Endothelial cell of umbilical vein (primary cell): ENCODE data around the gene MED12L. TPM values are rescaled to one million over a fixed set of nuclear protein-coding genes. Genes with fewer than 3 reads are reported as not detected.
A peak's percentile ranks its signal among the peaks of the same experiment; 100 is the strongest.

Experiments used
- BruUV-seq: library from RNA; stranded (reverse); fragments of 400-500 nt; replicated peaks from 2 replicates; lab custom pipeline; 2021; lab: Mats Ljungman, UMichigan
- CTCF ChIA-PET: fragments of 300-600, 350-600 bp; sonication (Branson Sonifier 250); formaldehyde crosslinking; loops from one replicate; lab custom pipeline; 2021; ENCODE audit warnings: antibody characterized with exemption, inconsistent platforms; lab: Charles Lee
- POLR2A ChIA-PET: fragments of 300-600, 350-600 bp; sonication (Branson Sonifier 250); formaldehyde crosslinking; loops from one replicate; lab custom pipeline; 2021; ENCODE audit warnings: antibody characterized with exemption, inconsistent platforms; lab: Charles Lee
- DNase-seq: peaks from one replicate; pipeline ENCODE4 v3.0.0-alpha.2; 2011; ENCODE audit warnings: low read depth, low spot score
- FAIRE-seq: peaks from 2 replicates; lab custom pipeline; 2011; peaks lifted over from hg19 to GRCh38; lab: Jason Lieb, UNC
- H2AFZ ChIP-seq: 2 replicates; pipeline ENCODE4 v1.6.0; 2012; ENCODE audit warnings: low read depth, low read length, control low read depth, inconsistent platforms
- H3K27ac ChIP-seq: 2 replicates; pipeline ENCODE4 v1.5.1; 2011; ENCODE audit warnings: low read depth, mild to moderate bottlenecking, control low read depth, low read length, moderate library complexity; ENCODE audit not compliant: insufficient read depth
- H3K27me3 ChIP-seq, 2 experiments: 2 replicates each; pipeline versions ENCODE4 v1.6.0 to v1.6.1; 2011; ENCODE audit warnings: low read length in 2 of 2, mixed read lengths in 1 of 2; ENCODE audit not compliant: control insufficient read depth in 2 of 2, insufficient read depth in 2 of 2
- H3K36me3 ChIP-seq, 2 experiments: 2 replicates in 1 of 2; 3 replicates in 1 of 2; pipeline ENCODE4 v1.5.1; 2011; ENCODE audit warnings: low read length in 2 of 2, mild to moderate bottlenecking in 1 of 2, moderate library complexity in 1 of 2; ENCODE audit not compliant: control insufficient read depth in 2 of 2, insufficient read depth in 2 of 2; ENCODE audit errors: extremely low read depth in 1 of 2
- H3K4me1 ChIP-seq: 3 replicates; pipeline ENCODE4 v1.5.1; 2011; ENCODE audit warnings: mild to moderate bottlenecking, low read length; ENCODE audit not compliant: control insufficient read depth, insufficient read depth; ENCODE audit errors: extremely low read depth
- H3K4me2 ChIP-seq: 2 replicates; pipeline ENCODE4 v1.6.1; 2011; ENCODE audit warnings: low read length, control low read depth, mixed read lengths; ENCODE audit not compliant: insufficient read depth
- H3K4me3 ChIP-seq, 3 experiments: fragments of 200-600 bp in 1 of 3; sonication (generic), shearing (Covaris generic) in 1 of 3; replicated peaks in 1 of 3; 2 replicates each; pipeline ENCODE4 v1.5.1; 2011 to 2016; ENCODE audit warnings: control low read depth in 3 of 3, low read length in 3 of 3, mild to moderate bottlenecking in 2 of 3, inconsistent platforms in 1 of 3, low read depth in 1 of 3, moderate library complexity in 1 of 3; ENCODE audit not compliant: insufficient read depth in 1 of 3
- H3K79me2 ChIP-seq: 2 replicates; pipeline ENCODE4 v1.6.0; 2012; ENCODE audit warnings: low read length, inconsistent platforms; ENCODE audit not compliant: control insufficient read depth, insufficient read depth
- H3K9ac ChIP-seq: replicated peaks from 2 replicates; pipeline ENCODE3; 2011; ENCODE audit warnings: low read length, control low read depth; ENCODE audit not compliant: insufficient read depth; ENCODE audit errors: extremely low read depth
- H3K9me1 ChIP-seq: replicated peaks from 3 replicates; pipeline ENCODE4 v1.6.0; 2011; ENCODE audit warnings: mild to moderate bottlenecking, low read length; ENCODE audit not compliant: control insufficient read depth, insufficient read depth; ENCODE audit errors: extremely low read depth
- H3K9me3 ChIP-seq: replicated peaks from 2 replicates; pipeline ENCODE4 v1.5.1; 2012; ENCODE audit warnings: low read length, inconsistent platforms; ENCODE audit not compliant: control insufficient read depth, insufficient read depth
- H4K20me1 ChIP-seq: replicated peaks from 2 replicates; pipeline ENCODE3; 2011; ENCODE audit warnings: mild to moderate bottlenecking, low read length; ENCODE audit not compliant: control insufficient read depth, insufficient read depth; ENCODE audit errors: extremely low read depth
- CTCF ChIP-seq, 2 donors: IDR thresholded peaks; 1 replicate in 1 of 2; 2 replicates in 1 of 2; pipeline ENCODE4 v1.5.1; 2011; ENCODE audit warnings: low read length in 2 of 2, mild to moderate bottlenecking in 2 of 2, moderate library complexity in 2 of 2, control low read depth in 1 of 2, inconsistent platforms in 1 of 2, low read depth in 1 of 2; ENCODE audit not compliant: insufficient read depth in 1 of 2; ENCODE audit errors: extremely low read depth in 1 of 2
- EZH2 ChIP-seq: IDR thresholded peaks from 2 replicates; pipeline ENCODE4 v1.6.1; 2012; ENCODE audit warnings: borderline replicate concordance, low read depth, mild to moderate bottlenecking, moderate library complexity, low read length, inconsistent platforms; ENCODE audit not compliant: severe bottlenecking
- FOS ChIP-seq: IDR thresholded peaks from 2 replicates; pipeline ENCODE4 v1.6.1; 2011; ENCODE audit warnings: mild to moderate bottlenecking, low read length, moderate library complexity, borderline replicate concordance; ENCODE audit not compliant: insufficient read depth
- GATA2 ChIP-seq: IDR thresholded peaks from 2 replicates; pipeline ENCODE4 v1.7.0; 2011; ENCODE audit warnings: low read depth, mild to moderate bottlenecking, moderate library complexity, mixed read lengths, low read length; ENCODE audit not compliant: insufficient read length, insufficient read depth
- JUN ChIP-seq: IDR thresholded peaks from 2 replicates; pipeline ENCODE4 v1.6.1; 2011; ENCODE audit warnings: borderline replicate concordance, low read depth; ENCODE audit not compliant: insufficient read length, insufficient read depth
- MAX ChIP-seq: IDR thresholded peaks from 2 replicates; pipeline ENCODE4 v1.6.1; 2011; ENCODE audit not compliant: insufficient read depth, insufficient read length
- MYC ChIP-seq: IDR thresholded peaks from one replicate; pipeline ENCODE4 v1.6.1; 2011; ENCODE audit warnings: mild to moderate bottlenecking, low read depth, low read length
- POLR2A ChIP-seq: IDR thresholded peaks from 2 replicates; pipeline ENCODE4 v1.6.1; 2012; ENCODE audit warnings: low read depth, mild to moderate bottlenecking, control low read depth, low read length
- POLR2AphosphoS5 ChIP-seq: IDR thresholded peaks from 2 replicates; pipeline ENCODE4 v1.6.1; 2012; ENCODE audit warnings: low read depth, mild to moderate bottlenecking, control low read depth, low read length, moderate library complexity; ENCODE audit not compliant: insufficient read depth
- dilution Hi-C: fragments of 300-500 bp; cut with MboI; formaldehyde crosslinking; loops from one replicate; pipeline ENCODE4 v1.15.0; 2019; ENCODE audit warnings: low sequenced_read_pairs; ENCODE audit not compliant: extremely low pct_ligation_motif_present
- intact Hi-C: fragments of 100-400 bp; cut with micrococcal nuclease; formaldehyde crosslinking; loops from one replicate; pipeline ENCODE4 v1.10.0; 2022
- polyA plus RNA-seq, 4 experiments: library from polyadenylated mRNA; depleted of rRNA in 3 of 4; stranded (reverse) in 3 of 4; unstranded in 1 of 4; fragments of >200 nt; gene quantifications; 2 replicates each; pipeline versions ENCODE4 v1.2.1 to v1.2.3, GENCODE V29; 2011 to 2012; ENCODE audit warnings: missing spikeins in 1 of 4
- total RNA-seq: library from RNA; stranded (reverse); gene quantifications from 2 replicates; pipeline ENCODE4 v1.2.3, GENCODE V29; 2021

MED12L gene
- total and polyA plus RNA-seq, 2 donors (not counting 3 experiments of a cell fraction or from before 2014, with no cell fraction given) = 0.03 to 0.27 TPM

GRCh38 chr3:151476344-151477018, 391.0 kb downstream of the MED12L start:
- H3K27ac ChIP-seq = no peak overlapping the region
- no peaks in the 10 kb centered on the region for H4K20me1 ChIP-seq
- no peak overlapping the region for H3K4me3 ChIP-seq
- FAIRE-seq (no peak), DNase-seq (no peak)
- POLR2A ChIA-PET = no interaction called here
- peaks cover 0 to 2% of the 10 kb centered on the region in 2 experiments for H3K27me3 ChIP-seq
- TF ChIP-seq CTCF (IDR thresholded peaks at IDR 0.05; ENCODE audit: extremely low read depth in 1 of 2, insufficient read depth in 1 of 2, low read depth in 1 of 2, low read length in 2 of 2) = no peak
- TF ChIP-seq EZH2 = no peak
- TF ChIP-seq MYC = no peak
- TF ChIP-seq POLR2AphosphoS5 = no peak
- TF ChIP-seq MAX = no peak
- TF ChIP-seq FOS = no peak
- no peak for TF ChIP-seq POLR2A
- TF ChIP-seq GATA2 = no peak
- TF ChIP-seq JUN = no peak
- intact Hi-C loops (no loop called here), dilution Hi-C loops (no loop called here)
- H3K36me3 ChIP-seq = no peaks in the 10 kb centered on the region
- no peaks in the 10 kb centered on the region for H3K4me1 ChIP-seq
- no peaks in the 10 kb centered on the region for H3K9me3 ChIP-seq
- no peaks in the 10 kb centered on the region for H3K79me2 ChIP-seq
- BruUV-seq = no TSS peak
- H3K9me1 ChIP-seq = no peaks in the 10 kb centered on the region
- CTCF ChIA-PET = interaction anchor here (8.3 kb wide), 1 partner anchor 9 kb away, joined by 47 read pairs; no protein-coding TSS in a partner anchor
- H3K9ac ChIP-seq = no peak overlapping the region
- H2AFZ ChIP-seq = peak overlapping the region; percentile 50
- H3K4me2 ChIP-seq = no peak overlapping the region
